ENCODE measurements around the gene SMARCA2. TPM values are rescaled to one million over a fixed set of nuclear protein-coding genes. Genes with fewer than 3 reads are reported as not detected.

Gene SMARCA2
- total and polyA plus RNA-seq, 10 of the 15 experiments (the other 5 are each of a cell fraction or from before 2014, with no cell fraction given) = 100 to 392 (median 204) TPM

DNA sequence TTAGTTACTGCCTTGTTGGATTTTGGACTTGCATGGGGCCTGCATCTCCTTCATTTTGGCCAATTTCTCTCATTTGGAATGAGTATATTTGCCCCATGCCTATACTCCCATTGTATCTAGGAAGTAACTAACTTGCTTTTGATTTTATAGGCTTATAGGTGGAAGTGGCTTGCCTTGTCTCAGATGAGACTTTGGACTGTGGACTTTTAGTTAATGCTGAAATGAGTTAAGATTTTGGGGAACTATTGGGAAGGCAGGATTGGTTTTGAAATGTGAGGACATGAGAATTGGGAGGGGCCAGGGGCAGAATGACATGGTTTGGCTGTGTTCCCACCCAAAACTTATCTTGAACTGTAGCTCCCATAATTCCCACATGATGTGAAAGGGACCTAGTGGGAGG is 42.5 kb upstream of the SMARCA2 start:
- RAD21 ChIA-PET (ENCODE audit: unreplicated experiment) = no interaction called here
- no peak overlapping the region for H3K27ac ChIP-seq (ENCODE audit: control insufficient read depth, insufficient read depth)
- FAIRE-seq = no peak

More for the DNA sequence above, 42.5 kb upstream of the SMARCA2 start:
- in situ Hi-C loops (cut with MboI) = no loop called here
- Histone ChIP-seq H3K4me1 (ENCODE audit: control insufficient read depth, insufficient read depth, low read length) (no peaks in the 10 kb centered on the region), H3K4me2 (ENCODE audit: control insufficient read depth, insufficient read depth) (no peak overlapping the region), H3K27me3 (replicated peaks in 1 of 2; ENCODE audit: control insufficient read depth in 2 of 2, insufficient read depth in 2 of 2, low read length in 1 of 2) (no peaks in the 10 kb centered on the region), H3K79me2 (ENCODE audit: control insufficient read depth, insufficient read depth, low read length) (no peaks in the 10 kb centered on the region), H4K20me1 (ENCODE audit: control insufficient read depth, insufficient read depth) (no peaks in the 10 kb centered on the region), H2AFZ (ENCODE audit: control insufficient read depth, low read depth, low read length) (no peak overlapping the region), H3K4me3 (no peak overlapping the region), H3K9me3 (replicated peaks; ENCODE audit: control insufficient read depth, insufficient read depth, low read length) (peaks cover 5% of the 10 kb centered on the region; the same call in 1 of the 3 replicates), H3K36me3 (ENCODE audit: control insufficient read depth in 2 of 2, insufficient read depth in 2 of 2, low read length in 1 of 2) (no peaks in the 10 kb centered on the region), H3K9ac (ENCODE audit: control insufficient read depth, insufficient read depth, low read length) (no peak overlapping the region)
- no peak for ATAC-seq
- BruUV-seq (replicated peaks) = no TSS peak
- ChIA-PET SMC1A (ENCODE audit: uncharacterized antibody, unreplicated experiment) (no interaction called here), POLR2A (no interaction called here), CTCF (interaction anchor here (0.9 kb wide), 1 partner anchor 33 kb away, joined by 3 read pairs; no protein-coding TSS in a partner anchor)
- TF ChIP-seq STAT1 (conservative IDR thresholded peaks at IDR 0.05) (no peak), JUND (IDR thresholded peaks at IDR 0.05; ENCODE audit: low read depth, low read length) (no peak), CREM (IDR thresholded peaks at IDR 0.05; ENCODE audit: low read depth) (no peak), TARDBP (IDR thresholded peaks at IDR 0.05; ENCODE audit: borderline replicate concordance) (no peak), ZZZ3 (IDR thresholded peaks at IDR 0.05; ENCODE audit: control insufficient read depth, insufficient read length, low read depth) (no peak), EGR1 (IDR thresholded peaks at IDR 0.05; ENCODE audit: borderline replicate concordance in 1 of 2, low read depth in 2 of 2, low read length in 2 of 2) (no peak), POLR2AphosphoS2 (IDR thresholded peaks at IDR 0.05; ENCODE audit: low read depth, low read length) (no peak), FOXM1 (IDR thresholded peaks at IDR 0.05; ENCODE audit: low read depth, low read length) (no peak), YBX1 (IDR thresholded peaks at IDR 0.05) (no peak), NR2C2 (IDR thresholded peaks at IDR 0.05; ENCODE audit: borderline replicate concordance, control insufficient read depth, insufficient read length, low read depth) (no peak)
- TF ChIP-seq, protein P1, sequence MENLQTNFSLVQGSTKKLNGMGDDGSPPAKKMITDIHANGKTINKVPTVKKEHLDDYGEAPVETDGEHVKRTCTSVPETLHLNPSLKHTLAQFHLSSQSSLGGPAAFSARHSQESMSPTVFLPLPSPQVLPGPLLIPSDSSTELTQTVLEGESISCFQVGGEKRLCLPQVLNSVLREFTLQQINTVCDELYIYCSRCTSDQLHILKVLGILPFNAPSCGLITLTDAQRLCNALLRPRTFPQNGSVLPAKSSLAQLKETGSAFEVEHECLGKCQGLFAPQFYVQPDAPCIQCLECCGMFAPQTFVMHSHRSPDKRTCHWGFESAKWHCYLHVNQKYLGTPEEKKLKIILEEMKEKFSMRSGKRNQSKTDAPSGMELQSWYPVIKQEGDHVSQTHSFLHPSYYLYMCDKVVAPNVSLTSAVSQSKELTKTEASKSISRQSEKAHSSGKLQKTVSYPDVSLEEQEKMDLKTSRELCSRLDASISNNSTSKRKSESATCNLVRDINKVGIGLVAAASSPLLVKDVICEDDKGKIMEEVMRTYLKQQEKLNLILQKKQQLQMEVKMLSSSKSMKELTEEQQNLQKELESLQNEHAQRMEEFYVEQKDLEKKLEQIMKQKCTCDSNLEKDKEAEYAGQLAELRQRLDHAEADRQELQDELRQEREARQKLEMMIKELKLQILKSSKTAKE (IDR thresholded peaks at IDR 0.05; ENCODE audit: low read depth, poor library complexity, severe bottlenecking) = no peak
- TF ChIP-seq, protein P2, sequence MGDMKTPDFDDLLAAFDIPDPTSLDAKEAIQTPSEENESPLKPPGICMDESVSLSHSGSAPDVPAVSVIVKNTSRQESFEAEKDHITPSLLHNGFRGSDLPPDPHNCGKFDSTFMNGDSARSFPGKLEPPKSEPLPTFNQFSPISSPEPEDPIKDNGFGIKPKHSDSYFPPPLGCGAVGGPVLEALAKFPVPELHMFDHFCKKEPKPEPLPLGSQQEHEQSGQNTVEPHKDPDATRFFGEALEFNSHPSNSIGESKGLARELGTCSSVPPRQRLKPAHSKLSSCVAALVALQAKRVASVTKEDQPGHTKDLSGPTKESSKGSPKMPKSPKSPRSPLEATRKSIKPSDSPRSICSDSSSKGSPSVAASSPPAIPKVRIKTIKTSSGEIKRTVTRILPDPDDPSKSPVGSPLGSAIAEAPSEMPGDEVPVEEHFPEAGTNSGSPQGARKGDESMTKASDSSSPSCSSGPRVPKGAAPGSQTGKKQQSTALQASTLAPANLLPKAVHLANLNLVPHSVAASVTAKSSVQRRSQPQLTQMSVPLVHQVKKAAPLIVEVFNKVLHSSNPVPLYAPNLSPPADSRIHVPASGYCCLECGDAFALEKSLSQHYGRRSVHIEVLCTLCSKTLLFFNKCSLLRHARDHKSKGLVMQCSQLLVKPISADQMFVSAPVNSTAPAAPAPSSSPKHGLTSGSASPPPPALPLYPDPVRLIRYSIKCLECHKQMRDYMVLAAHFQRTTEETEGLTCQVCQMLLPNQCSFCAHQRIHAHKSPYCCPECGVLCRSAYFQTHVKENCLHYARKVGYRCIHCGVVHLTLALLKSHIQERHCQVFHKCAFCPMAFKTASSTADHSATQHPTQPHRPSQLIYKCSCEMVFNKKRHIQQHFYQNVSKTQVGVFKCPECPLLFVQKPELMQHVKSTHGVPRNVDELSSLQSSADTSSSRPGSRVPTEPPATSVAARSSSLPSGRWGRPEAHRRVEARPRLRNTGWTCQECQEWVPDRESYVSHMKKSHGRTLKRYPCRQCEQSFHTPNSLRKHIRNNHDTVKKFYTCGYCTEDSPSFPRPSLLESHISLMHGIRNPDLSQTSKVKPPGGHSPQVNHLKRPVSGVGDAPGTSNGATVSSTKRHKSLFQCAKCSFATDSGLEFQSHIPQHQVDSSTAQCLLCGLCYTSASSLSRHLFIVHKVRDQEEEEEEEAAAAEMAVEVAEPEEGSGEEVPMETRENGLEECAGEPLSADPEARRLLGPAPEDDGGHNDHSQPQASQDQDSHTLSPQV (IDR thresholded peaks at IDR 0.05) = no peak
- no peak for DNase-seq (ENCODE audit: low read depth, low spot score)
- intact Hi-C loops (cut with micrococcal nuclease; ENCODE audit: unreplicated experiment) = no loop called here

All from GM12878 (cell line).